B cell (primary cell): ENCODE results near the gene PRELID2. TPM values are rescaled to one million over a fixed set of nuclear protein-coding genes. Genes with fewer than 3 reads are reported as not detected.

Source experiments
- ATAC-seq: fragments of 200-7000 bp; cut with Tn5 transposase; one replicate; pipeline ENCODE4 v1.10.0; 2021; ENCODE audit warnings: low read depth, mild to moderate bottlenecking, moderate number of reproducible peaks, moderate library complexity
- CTCF ChIA-PET: fragments of 350-600 bp; sonication (Branson Sonifier 250); formaldehyde crosslinking; loops from one replicate; lab custom pipeline; 2021; ENCODE audit warnings: antibody characterized with exemption, inconsistent platforms; lab: Charles Lee
- POLR2A ChIA-PET: fragments of 350-600 bp; sonication (Branson Sonifier 250); formaldehyde crosslinking; loops from one replicate; lab custom pipeline; 2021; ENCODE audit warnings: antibody characterized with exemption; lab: Charles Lee
- DNase-seq: peaks from one replicate; pipeline ENCODE4 v3.0.0; 2013
- H2AFZ ChIP-seq: 2 replicates; pipeline ENCODE4 v1.6.1; 2012; ENCODE audit warnings: mild to moderate bottlenecking, low read depth, low read length; ENCODE audit not compliant: insufficient read depth, poor library complexity, severe bottlenecking
- H3K27ac ChIP-seq, 2 donors: 1 replicate in 1 of 2; 2 replicates in 1 of 2; pipeline ENCODE4 v1.5.1; 2012 to 2013; ENCODE audit warnings: low read length in 2 of 2, mild to moderate bottlenecking in 2 of 2, moderate library complexity in 1 of 2
- H3K27me3 ChIP-seq, 4 experiments: fragments of 200-600 bp in 1 of 4; sonication (generic) in 1 of 4; replicated peaks in 1 of 4; 1 replicate in 2 of 4; 2 replicates in 2 of 4; pipeline versions ENCODE4 v1.6.1 to v1.7.0; 2013 to 2016; ENCODE audit warnings: low read length in 3 of 4, mild to moderate bottlenecking in 2 of 4, mixed read lengths in 1 of 4, moderate library complexity in 1 of 4; ENCODE audit not compliant: insufficient read depth in 4 of 4, control insufficient read depth in 3 of 4; ENCODE audit errors: control extremely low read depth in 1 of 4
- H3K36me3 ChIP-seq, 2 experiments: replicated peaks in 1 of 2; 1 replicate in 1 of 2; 2 replicates in 1 of 2; pipeline versions ENCODE4 v1.6.1 to v1.7.1; 2013; ENCODE audit warnings: low read length in 1 of 2; ENCODE audit not compliant: insufficient read depth in 2 of 2, control insufficient read depth in 1 of 2; ENCODE audit errors: control extremely low read depth in 1 of 2, extremely low read depth in 1 of 2
- H3K4me1 ChIP-seq, 2 donors: fragments of 200-600 bp in 1 of 2; sonication (generic) in 1 of 2; 1 replicate in 1 of 2; 2 replicates in 1 of 2; pipeline versions ENCODE4 v1.5.1 to v1.6.1; 2013 to 2017; ENCODE audit warnings: low read length in 2 of 2; ENCODE audit not compliant: control insufficient read depth in 2 of 2, insufficient read depth in 2 of 2
- H3K4me2 ChIP-seq: replicated peaks from 2 replicates; pipeline ENCODE3; 2012; ENCODE audit warnings: mild to moderate bottlenecking, low read depth, low read length; ENCODE audit not compliant: poor library complexity, severe bottlenecking
- H3K4me3 ChIP-seq, 5 experiments: fragments of 200-600 bp in 1 of 5; sonication (generic) in 1 of 5; 1 replicate in 3 of 5; 2 replicates in 2 of 5; pipeline versions ENCODE4 v1.5.1 to v1.7.0; 2011 to 2016; ENCODE audit warnings: low read length in 4 of 5, mild to moderate bottlenecking in 4 of 5, low read depth in 2 of 5, control low read depth in 1 of 5, moderate library complexity in 1 of 5; ENCODE audit not compliant: insufficient read depth in 1 of 5; ENCODE audit errors: control extremely low read depth in 1 of 5, extremely low read depth in 1 of 5
- H3K79me2 ChIP-seq: fragments of 200-600 bp; sonication (generic); one replicate; pipeline ENCODE4 v1.6.0; 2016; ENCODE audit warnings: low read length; ENCODE audit not compliant: control insufficient read depth, insufficient read depth
- H3K9ac ChIP-seq: fragments of 200-600 bp; sonication (generic); 2 replicates; pipeline ENCODE4 v1.6.1; 2017; ENCODE audit warnings: mild to moderate bottlenecking, low read length, moderate library complexity
- H3K9me3 ChIP-seq, 3 donors: one replicate each; pipeline versions ENCODE4 v1.6.1 to v1.7.1; 2013; ENCODE audit warnings: low read length in 2 of 3; ENCODE audit not compliant: control insufficient read depth in 2 of 3, insufficient read depth in 1 of 3; ENCODE audit errors: control extremely low read depth in 1 of 3
- H4K20me1 ChIP-seq: 2 replicates; pipeline ENCODE4 v1.6.0; 2012; ENCODE audit warnings: mild to moderate bottlenecking, low read length; ENCODE audit not compliant: insufficient read depth, control insufficient read depth, poor library complexity, severe bottlenecking
- H3K27ac Mint-ChIP-seq: one replicate; pipeline ENCODE4 v1.8.0; 2021; ENCODE audit warnings: mixed read lengths
- H3K27me3 Mint-ChIP-seq: one replicate; pipeline ENCODE4 v1.8.0; 2021; ENCODE audit warnings: mixed read lengths
- H3K4me1 Mint-ChIP-seq: one replicate; pipeline ENCODE4 v1.8.0; 2021; ENCODE audit warnings: mixed read lengths
- H3K4me3 Mint-ChIP-seq: one replicate; pipeline ENCODE4 v1.8.0; 2021; ENCODE audit warnings: mixed read lengths
- H3K9me3 Mint-ChIP-seq: one replicate; pipeline ENCODE4 v1.8.0; 2022; ENCODE audit warnings: mixed read lengths; ENCODE audit not compliant: insufficient read depth
- CTCF ChIP-seq: fragments of 200-600 bp; IDR thresholded peaks from one replicate; pipeline ENCODE4 v1.8.0; 2022; ENCODE audit warnings: antibody characterized with exemption, mild to moderate bottlenecking
- EZH2 ChIP-seq: IDR thresholded peaks from 2 replicates; pipeline ENCODE4 v1.6.1; 2012; ENCODE audit warnings: borderline replicate concordance, low read depth, mild to moderate bottlenecking, moderate library complexity, low read length; ENCODE audit not compliant: insufficient read depth, poor library complexity, severe bottlenecking
- WGBS: methylation state at CpG from one replicate; pipeline ENCODE4 v1.1.5; 2013; ENCODE audit warnings: missing lambda C conversion rate; ENCODE audit not compliant: insufficient coverage; 5-methylcytosine and 5-hydroxymethylcytosine counted together
- intact Hi-C: fragments of 100-400 bp; cut with micrococcal nuclease; formaldehyde crosslinking; loops from one replicate; pipeline ENCODE4 v1.10.0; 2022
- polyA plus RNA-seq: library from polyadenylated mRNA; depleted of rRNA; stranded (reverse); fragments of >200 nt; gene quantifications from 2 replicates; pipeline ENCODE4 v1.2.3, GENCODE V29; 2012
- total RNA-seq, 2 donors: library from RNA; stranded (reverse); fragments of 120-200 nt in 1 of 2; gene quantifications; 1 replicate in 1 of 2; 2 replicates in 1 of 2; pipeline versions ENCODE4 v1.2.3 to v1.2.4, GENCODE V29; 2013 to 2022

Gene PRELID2
- total and polyA plus RNA-seq, 2 donors (not counting 1 experiment from before 2014, with no cell fraction given): 0.63 to 2.7 TPM

- Mint-ChIP-seq H3K4me3 (no peak overlapping the region), H3K27me3 (no peaks in the 10 kb centered on the region), H3K9me3 (no peaks in the 10 kb centered on the region), H3K27ac (no peak overlapping the region), H3K4me1 (no peaks in the 10 kb centered on the region)
- Histone ChIP-seq H3K27ac (no peak overlapping the region), H3K4me2 (no peak overlapping the region), H2AFZ (no peak overlapping the region), H3K79me2 (no peaks in the 10 kb centered on the region), H3K27me3 (no peaks in the 10 kb centered on the region), H3K4me3 (no peak overlapping the region), H3K36me3 (no peaks in the 10 kb centered on the region), H4K20me1 (no peaks in the 10 kb centered on the region), H3K9ac (no peak overlapping the region), H3K9me3 (peaks cover 0 to 13% (median 0%) of the 10 kb centered on the region in 3 donors), H3K4me1 (no peaks in the 10 kb centered on the region)
- POLR2A ChIA-PET: no interaction called here
- CTCF ChIA-PET: no interaction called here
- ATAC-seq (no peak), DNase-seq (no peak)
- intact Hi-C loops: no loop called here
- no CpG with 5 or more reads among the region's 2 CpGs for WGBS
- TF ChIP-seq EZH2 (no peak), CTCF (no peak)
These were observed 54.2 kb downstream of the PRELID2 start for GRCh38 chr5:145780982-145781381.

- ChIA-PET CTCF (no interaction called here), POLR2A (no interaction called here)
- H3K4me1 ChIP-seq: no peaks in the 10 kb centered on the region
- no peak for TF ChIP-seq CTCF
- H3K27me3 ChIP-seq: no peaks in the 10 kb centered on the region
- WGBS: 93% methylated on average over 12 of the region's 12 CpGs
- ATAC-seq: no peak
- H3K27ac Mint-ChIP-seq: no peak overlapping the region
- H2AFZ ChIP-seq: no peak overlapping the region
- no peak overlapping the region for H3K9ac ChIP-seq
- no peak for DNase-seq
- H3K9me3 ChIP-seq: peaks cover 0 to 13% (median 0%) of the 10 kb centered on the region in 3 donors
- H3K36me3 ChIP-seq: no peaks in the 10 kb centered on the region
- no peak overlapping the region for H3K27ac ChIP-seq
- H3K4me3 ChIP-seq: no peak overlapping the region
- no peak overlapping the region for H3K4me3 Mint-ChIP-seq
- no peaks in the 10 kb centered on the region for H3K79me2 ChIP-seq
- H3K4me2 ChIP-seq: no peak overlapping the region
- no peaks in the 10 kb centered on the region for H3K9me3 Mint-ChIP-seq
- no peaks in the 10 kb centered on the region for H3K27me3 Mint-ChIP-seq
- H4K20me1 ChIP-seq: no peaks in the 10 kb centered on the region
- intact Hi-C loops: no loop called here
- H3K4me1 Mint-ChIP-seq: no peaks in the 10 kb centered on the region
These were observed 56.8 kb downstream of the PRELID2 start for GRCh38 chr5:145778144-145778900.
